SHP77 treated with DMSO at 0.1 percent for 48 hours (cell line): ENCODE measurements around the gene PNPLA7.
"Not testable (repeated sequence)": the region's sequence is repeated elsewhere in the genome, so short reads cannot be mapped to it uniquely, and the experiment has no call there.

Experiments
- DNase-seq: peaks from one replicate; lab custom pipeline; 2025; lab: John Stamatoyannopoulos, UW

Gene PNPLA7

GRCh38 chr9:137550231-137550621 lies at the start of gene PNPLA7:
PNPLA7 (minus strand) TSS chr9:137550402; CDS start chr9:137550197, 205 bp downstream.
- DNase-seq, result peak; percentile 55

- no peak for DNase-seq
Observed at GRCh38 chr9:137598943-137599342, 48.7 kb upstream of the PNPLA7 start.

GRCh38 chr9:137596577-137596976 lies 46.4 kb upstream of the PNPLA7 start:
- not testable (repeated sequence) for DNase-seq

- DNase-seq, result no peak
Observed at GRCh38 chr9:137593176-137593575, 43.0 kb upstream of the PNPLA7 start.

GRCh38 chr9:137592767-137593166 lies 42.6 kb upstream of the PNPLA7 start:
- no peak for DNase-seq

GRCh38 chr9:137590469-137591383 lies 40.5 kb upstream of the PNPLA7 start, which contains the start of gene ZMYND19:
ZMYND19 (minus strand) TSS chr9:137590512; CDS start chr9:137590263, 249 bp downstream.
- DNase-seq, result peak; percentile 47

- no peak for DNase-seq
Observed at GRCh38 chr9:137590123-137590468, 39.9 kb upstream of the PNPLA7 start.

- no peak for DNase-seq
Observed at GRCh38 chr9:137589441-137590122, 39.4 kb upstream of the PNPLA7 start.

GRCh38 chr9:137588891-137589290 lies 38.7 kb upstream of the PNPLA7 start:
- DNase-seq, result no peak

- DNase-seq, result no peak
Observed at GRCh38 chr9:137588311-137588710, 38.1 kb upstream of the PNPLA7 start.

- DNase-seq, result no peak
Observed at GRCh38 chr9:137586854-137587253, 36.7 kb upstream of the PNPLA7 start.

- DNase-seq, result no peak
Observed at GRCh38 chr9:137583957-137584356, 33.8 kb upstream of the PNPLA7 start.

GRCh38 chr9:137583347-137583746 lies 33.1 kb upstream of the PNPLA7 start:
- no peak for DNase-seq

- no peak for DNase-seq
Observed at GRCh38 chr9:137582286-137582860, 32.2 kb upstream of the PNPLA7 start.

- no peak for DNase-seq
Observed at GRCh38 chr9:137581361-137582285, 31.4 kb upstream of the PNPLA7 start.

- no peak for DNase-seq
Observed at GRCh38 chr9:137580954-137581322, 30.7 kb upstream of the PNPLA7 start.

GRCh38 chr9:137580209-137580953 lies 30.2 kb upstream of the PNPLA7 start:
- no peak for DNase-seq

- no peak for DNase-seq
Observed at GRCh38 chr9:137579259-137579604, 29.0 kb upstream of the PNPLA7 start.

GRCh38 chr9:137578518-137579258 lies 28.5 kb upstream of the PNPLA7 start, which contains the start of gene DPH7:
DPH7 (minus strand) TSS chr9:137578925; CDS start chr9:137578777, 148 bp downstream.
- DNase-seq, result peak; percentile 61

GRCh38 chr9:137575716-137576411 lies 25.7 kb upstream of the PNPLA7 start:
- no peak for DNase-seq
